Measurements from ENCODE around the gene DPH1.

DPH1 gene

DNA sequence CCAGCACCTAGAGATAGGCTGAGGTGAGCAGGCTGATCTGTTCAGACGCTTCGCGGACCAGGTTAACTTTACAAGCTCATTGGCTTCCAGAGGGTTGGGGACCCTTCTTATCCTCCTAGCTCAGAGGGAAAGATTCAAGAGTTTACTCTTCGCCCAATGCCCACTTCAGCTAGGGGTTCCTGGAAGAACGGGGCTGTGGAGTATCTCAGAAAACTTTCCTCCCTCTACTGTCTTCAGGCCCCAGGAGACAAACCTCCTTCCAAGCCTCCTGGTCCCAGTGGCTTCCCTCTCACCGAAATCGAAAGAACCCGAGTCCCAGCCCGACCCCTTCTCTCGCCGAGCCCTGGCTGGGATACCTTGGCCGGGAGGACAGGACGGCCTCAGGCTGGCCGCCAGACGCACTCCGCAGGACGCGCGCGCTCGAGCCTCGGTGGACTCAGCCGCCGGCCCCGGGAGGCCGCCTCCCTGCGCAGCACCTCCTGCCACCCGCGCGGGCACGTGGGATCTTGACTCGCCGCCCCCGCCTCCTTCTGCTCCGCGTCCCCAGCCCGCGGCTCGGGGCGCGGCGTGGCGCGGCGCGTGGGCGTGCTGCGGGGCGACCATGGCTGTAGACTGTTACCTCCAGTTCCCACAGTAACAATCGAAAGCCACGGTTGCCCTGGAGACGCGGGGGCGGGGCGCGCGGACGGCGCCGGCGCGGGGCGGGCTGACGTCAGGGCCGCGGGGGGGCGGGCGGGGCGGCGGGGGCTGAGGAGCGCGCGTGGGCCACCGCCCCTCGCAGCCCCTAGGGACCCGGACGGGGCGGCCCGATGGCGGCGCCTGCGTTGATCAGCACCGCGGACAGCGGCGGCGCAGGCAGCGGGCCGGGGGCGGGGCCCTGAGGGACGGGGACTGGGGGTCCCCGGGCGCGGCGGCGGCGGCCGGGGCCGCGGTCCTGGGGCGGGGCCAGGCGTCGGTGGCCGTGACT is 19.7 kb downstream of the DPH1 start:
- Histone ChIP-seq H3K27ac (ENCODE audit: poor library complexity, severe bottlenecking) (no peak overlapping the region), H3K4me1 (ENCODE audit: insufficient read depth, poor library complexity, severe bottlenecking) (no peaks in the 10 kb centered on the region), H3K4me3 (ENCODE audit: severe bottlenecking) (peak overlapping the region; percentile 79), H3K9me3 (ENCODE audit: severe bottlenecking) (no peaks in the 10 kb centered on the region), H3K27me3 (ENCODE audit: insufficient read depth, poor library complexity, severe bottlenecking) (peaks cover 2% of the 10 kb centered on the region), H3K36me3 (ENCODE audit: low read depth) (no peaks in the 10 kb centered on the region)
- TF ChIP-seq CTCF (IDR thresholded peaks at IDR 0.05; ENCODE audit: poor library complexity, severe bottlenecking): no peak
- ATAC-seq (ENCODE audit: low read depth) (peak; percentile 17), DNase-seq (ENCODE audit: low spot score) (no peak)

GRCh38 chr17:2050300-2051060 is 20.5 kb downstream of the DPH1 start:
- no peaks in the 10 kb centered on the region for H3K4me1 ChIP-seq (ENCODE audit: insufficient read depth, poor library complexity, severe bottlenecking)
- DNase-seq (ENCODE audit: low spot score) (peak; percentile 70), ATAC-seq (ENCODE audit: low read depth) (no peak)
- H3K4me3 ChIP-seq (ENCODE audit: severe bottlenecking): peak overlapping the region; percentile 79
- no peak for TF ChIP-seq CTCF (IDR thresholded peaks at IDR 0.05; ENCODE audit: poor library complexity, severe bottlenecking)
- no peak overlapping the region for H3K27ac ChIP-seq (ENCODE audit: poor library complexity, severe bottlenecking)
- no peaks in the 10 kb centered on the region for H3K36me3 ChIP-seq (ENCODE audit: low read depth)
- H3K27me3 ChIP-seq (ENCODE audit: insufficient read depth, poor library complexity, severe bottlenecking): peaks cover 2% of the 10 kb centered on the region
- no peaks in the 10 kb centered on the region for H3K9me3 ChIP-seq (ENCODE audit: severe bottlenecking)

GRCh38 chr17:2051061-2051932 is 21.3 kb downstream of the DPH1 start:
- ATAC-seq (ENCODE audit: low read depth) (no peak), DNase-seq (ENCODE audit: low spot score) (no peak)
- H3K4me3 ChIP-seq (ENCODE audit: severe bottlenecking): peak overlapping the region; percentile 79
- H3K36me3 ChIP-seq (ENCODE audit: low read depth): no peaks in the 10 kb centered on the region
- H3K4me1 ChIP-seq (ENCODE audit: insufficient read depth, poor library complexity, severe bottlenecking): no peaks in the 10 kb centered on the region
- no peak for TF ChIP-seq CTCF (IDR thresholded peaks at IDR 0.05; ENCODE audit: poor library complexity, severe bottlenecking)
- no peak overlapping the region for H3K27ac ChIP-seq (ENCODE audit: poor library complexity, severe bottlenecking)
- no peaks in the 10 kb centered on the region for H3K9me3 ChIP-seq (ENCODE audit: severe bottlenecking)
- peaks cover 2% of the 10 kb centered on the region for H3K27me3 ChIP-seq (ENCODE audit: insufficient read depth, poor library complexity, severe bottlenecking)

DNA sequence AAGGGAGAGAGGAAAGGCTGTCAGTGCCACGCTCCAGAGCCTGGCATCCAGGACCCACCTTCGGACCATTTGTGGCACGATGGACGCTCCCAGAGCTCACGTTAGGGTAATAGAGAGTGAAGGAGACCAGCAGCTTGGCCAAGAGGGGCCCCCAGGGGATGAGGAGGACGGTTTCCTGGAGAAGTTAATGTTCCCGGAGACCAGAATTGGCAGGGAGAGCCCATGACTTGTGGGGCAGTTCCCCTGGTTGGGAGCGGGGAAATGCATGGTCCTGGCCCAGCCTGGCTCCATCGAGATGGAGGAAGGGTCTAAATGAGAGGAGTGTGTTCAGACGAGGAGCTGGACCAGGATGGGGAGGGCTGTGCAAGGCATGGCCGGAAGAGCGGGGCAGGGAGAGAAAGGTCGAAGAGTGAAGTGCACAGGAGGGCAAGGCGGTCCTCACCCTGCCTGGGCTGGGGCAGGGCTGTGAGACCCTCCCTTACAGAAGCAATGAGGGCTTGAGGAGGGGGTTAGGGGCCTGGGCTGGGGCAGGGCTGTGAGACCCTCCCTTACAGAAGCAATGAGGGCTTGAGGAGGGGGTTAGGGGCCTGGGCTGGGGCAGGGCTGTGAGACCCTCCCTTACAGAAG is 22.1 kb downstream of the DPH1 start:
- no peak overlapping the region for H3K4me3 ChIP-seq (ENCODE audit: severe bottlenecking)
- no peak for DNase-seq (ENCODE audit: low spot score)
- H3K9me3 ChIP-seq (ENCODE audit: severe bottlenecking): no peaks in the 10 kb centered on the region
- no peaks in the 10 kb centered on the region for H3K36me3 ChIP-seq (ENCODE audit: low read depth)
- H3K27ac ChIP-seq (ENCODE audit: poor library complexity, severe bottlenecking): no peak overlapping the region
- no peak for ATAC-seq (ENCODE audit: low read depth)
- H3K27me3 ChIP-seq (ENCODE audit: insufficient read depth, poor library complexity, severe bottlenecking): peaks cover 2% of the 10 kb centered on the region
- TF ChIP-seq CTCF (IDR thresholded peaks at IDR 0.05; ENCODE audit: poor library complexity, severe bottlenecking): no peak
- H3K4me1 ChIP-seq (ENCODE audit: insufficient read depth, poor library complexity, severe bottlenecking): no peaks in the 10 kb centered on the region

Data from RWPE2 (cell line).